Effector CD4-positive, alpha-beta T cell (primary cell): ENCODE results near the gene MGAT4A.

Experiments used
- DNase-seq: peaks from one replicate; pipeline ENCODE4 v3.0.0-alpha.2; 2020

The MGAT4A gene

GRCh38 chr2:98650998-98651397, 79.9 kb downstream of the MGAT4A start:
- no peak for DNase-seq

DNA sequence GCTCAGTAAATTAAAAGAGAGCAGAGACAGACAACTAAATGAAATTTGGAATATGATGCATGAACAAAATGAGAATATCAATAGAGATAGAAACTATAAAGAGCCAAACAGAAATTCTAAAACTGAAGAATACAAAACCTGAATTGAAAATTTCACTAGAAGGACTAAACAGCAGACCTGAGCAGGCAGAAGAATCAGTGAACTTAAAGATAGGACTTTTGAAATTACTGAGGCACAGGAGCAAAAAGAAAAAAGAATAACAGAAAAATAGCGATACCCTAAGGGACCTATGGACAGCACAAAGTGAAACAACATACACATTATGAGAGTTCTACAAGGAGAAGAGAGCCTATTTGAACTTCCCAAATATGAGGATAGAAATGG, 80.9 kb downstream of the MGAT4A start:
- no peak for DNase-seq

GRCh38 chr2:98649135-98649991, 81.6 kb downstream of the MGAT4A start:
- peak; percentile 76 for DNase-seq

DNA sequence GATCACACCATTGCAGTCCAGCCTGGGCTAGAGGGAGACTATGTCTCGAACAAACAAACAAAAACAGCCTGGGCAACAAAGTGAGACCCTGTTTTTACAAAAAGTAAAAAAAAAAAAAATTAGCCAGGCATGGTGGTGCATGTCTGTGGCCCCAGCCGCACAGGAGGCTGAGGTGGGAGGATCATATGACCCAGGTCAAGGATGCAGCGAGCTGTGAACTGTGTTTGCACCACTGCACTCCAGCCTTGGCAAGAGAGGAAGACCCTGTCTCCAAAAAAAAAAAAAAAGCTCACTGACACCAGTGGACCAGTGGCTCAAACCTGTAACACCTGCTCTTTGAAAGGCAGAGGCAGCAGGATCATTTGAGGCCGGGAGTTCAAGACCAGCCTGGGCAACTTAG, 82.5 kb downstream of the MGAT4A start:
- DNase-seq = no peak

- no peak for DNase-seq
Measured at GRCh38 chr2:98647636-98648035, 83.3 kb downstream of the MGAT4A start.

GRCh38 chr2:98643496-98644100, 87.3 kb downstream of the MGAT4A start:
- no peak for DNase-seq

DNA sequence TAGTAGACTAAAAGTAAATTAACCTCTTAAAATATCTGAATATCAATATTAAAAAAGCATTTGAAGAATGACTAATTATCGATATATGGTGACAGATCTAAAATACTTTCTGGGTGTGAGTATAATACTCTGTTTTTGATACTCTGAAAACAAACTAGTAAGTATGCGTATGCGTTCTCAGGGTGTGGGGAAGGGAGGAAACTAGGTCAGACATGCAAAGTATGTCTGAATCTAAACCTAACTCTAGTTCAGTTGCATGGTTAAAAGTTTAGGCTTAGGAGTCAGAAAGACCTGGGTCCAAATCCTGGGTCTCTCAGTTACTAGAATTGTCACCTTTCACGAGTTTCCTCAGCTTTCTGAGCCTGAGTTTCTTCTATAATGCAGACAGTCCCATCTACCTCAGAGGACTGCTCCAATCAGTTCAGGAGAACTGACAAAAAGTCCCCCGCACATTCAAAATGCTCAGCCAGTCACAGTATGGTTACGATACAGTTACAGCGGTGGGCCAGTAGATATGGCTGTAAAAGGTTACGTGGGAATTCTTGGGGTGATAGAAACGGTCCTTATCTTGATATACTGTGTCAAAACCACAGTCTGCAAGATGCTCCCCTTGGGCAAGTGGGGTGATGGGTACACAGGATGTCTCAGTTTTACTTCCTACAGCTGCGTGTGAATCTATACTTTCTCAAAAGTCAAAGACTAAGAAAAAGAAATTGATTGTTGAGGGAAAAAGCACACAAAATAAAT, 93.4 kb downstream of the MGAT4A start:
- DNase-seq = peak; percentile 47

GRCh38 chr2:98634406-98635092, 96.4 kb downstream of the MGAT4A start:
- peak; percentile 28 for DNase-seq

DNA sequence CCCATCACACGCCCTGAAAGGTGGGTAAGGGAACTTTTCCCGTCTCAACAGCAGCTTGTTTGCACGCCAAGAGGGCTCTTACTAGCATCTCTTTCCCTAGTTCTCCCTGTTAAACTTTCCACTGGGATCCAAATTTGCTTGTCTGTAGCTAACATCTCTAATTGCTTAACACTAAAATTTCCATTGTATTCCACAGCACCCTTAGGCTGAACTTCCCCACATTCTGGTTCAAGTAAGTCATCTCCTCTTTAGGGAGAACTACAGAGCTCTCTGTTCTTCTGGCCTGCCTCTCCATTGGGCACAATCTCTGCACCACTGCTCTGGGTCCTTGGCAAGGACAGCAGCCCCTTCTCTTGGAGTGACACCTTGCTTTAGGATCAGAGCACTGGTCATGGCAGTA, 98.6 kb downstream of the MGAT4A start:
- no peak for DNase-seq

GRCh38 chr2:98623657-98624056, 107.3 kb downstream of the MGAT4A start:
- DNase-seq = no peak

- DNase-seq = no peak
Measured at GRCh38 chr2:98617149-98617548, 113.8 kb downstream of the MGAT4A start.

DNA sequence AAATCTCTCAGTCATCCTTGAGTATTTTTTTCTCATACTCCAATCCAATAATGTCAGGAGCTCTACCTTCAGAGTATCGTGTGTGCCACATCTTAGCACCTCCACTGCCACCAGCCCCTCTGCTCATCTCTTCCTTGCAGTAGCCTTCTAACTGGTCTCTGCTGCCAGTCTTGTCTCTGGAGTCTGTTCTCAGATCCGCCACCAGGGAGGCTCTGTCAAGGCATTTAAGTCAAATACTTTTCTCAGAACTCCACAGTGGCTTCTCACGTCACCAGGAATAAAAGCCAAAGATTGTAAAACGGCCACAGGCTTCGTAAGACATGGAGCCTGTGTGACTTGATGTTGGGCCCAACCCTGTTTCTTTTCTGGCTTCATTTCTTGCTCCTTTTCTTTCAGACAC, 115.5 kb downstream of the MGAT4A start:
- no peak for DNase-seq

GRCh38 chr2:98614024-98614739, 116.8 kb downstream of the MGAT4A start:
- no peak for DNase-seq

GRCh38 chr2:98608962-98609604, 121.8 kb downstream of the MGAT4A start:
- DNase-seq = no peak

- DNase-seq = peak; percentile 86
Measured at GRCh38 chr2:98608116-98608961, 122.6 kb downstream of the MGAT4A start, which contains the start of the genes COA5 and UNC50. Gene COA5, minus strand, starts transcription at chr2:98608512. Its CDS starts 107 bp downstream, at chr2:98608405. Gene UNC50, plus strand, starts transcription at chr2:98608589. Its CDS starts 1,171 bp downstream, at chr2:98609760.

GRCh38 chr2:98607741-98608115, 123.2 kb downstream of the MGAT4A start:
- no peak for DNase-seq

DNA sequence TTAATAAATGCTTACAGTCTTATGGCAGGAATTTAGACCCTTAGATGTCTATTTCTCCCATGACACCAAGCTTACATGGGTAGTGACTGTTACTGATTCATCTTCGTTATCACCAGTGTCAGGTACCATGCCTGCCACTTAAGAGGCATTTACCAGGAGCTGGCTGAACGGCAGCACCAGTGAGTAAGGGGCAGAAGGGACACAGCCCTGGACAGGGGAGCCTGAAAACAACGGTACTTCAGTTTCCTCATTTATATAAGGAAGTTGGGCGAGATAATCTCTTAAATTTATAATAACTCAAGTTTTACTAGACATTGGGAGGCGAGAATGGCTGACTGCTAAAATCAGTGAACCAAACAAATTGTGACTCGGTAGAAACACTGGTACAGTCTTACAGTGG, 123.8 kb downstream of the MGAT4A start:
- no peak for DNase-seq

DNA sequence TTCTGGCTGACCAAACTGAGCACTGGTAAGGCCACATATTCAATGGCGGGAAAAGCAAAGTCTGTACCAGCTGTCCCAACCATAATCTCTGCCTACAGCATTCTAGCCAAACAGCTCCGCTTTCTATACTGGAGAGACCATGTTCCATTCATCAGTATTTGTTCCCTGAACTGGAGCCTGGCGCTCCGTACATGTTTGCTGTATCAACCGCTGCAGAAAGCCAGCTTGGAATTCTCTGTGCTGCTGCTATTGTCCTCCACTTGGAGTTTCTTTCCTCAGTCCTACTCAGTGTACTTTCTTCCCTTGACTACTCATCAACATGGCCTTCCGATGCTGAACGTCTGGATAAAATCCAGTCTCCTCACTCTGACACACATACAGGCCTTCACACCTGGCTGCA, 124.5 kb downstream of the MGAT4A start:
- DNase-seq = no peak

- no peak for DNase-seq
Measured at GRCh38 chr2:98605076-98605475, 125.9 kb downstream of the MGAT4A start.

DNA sequence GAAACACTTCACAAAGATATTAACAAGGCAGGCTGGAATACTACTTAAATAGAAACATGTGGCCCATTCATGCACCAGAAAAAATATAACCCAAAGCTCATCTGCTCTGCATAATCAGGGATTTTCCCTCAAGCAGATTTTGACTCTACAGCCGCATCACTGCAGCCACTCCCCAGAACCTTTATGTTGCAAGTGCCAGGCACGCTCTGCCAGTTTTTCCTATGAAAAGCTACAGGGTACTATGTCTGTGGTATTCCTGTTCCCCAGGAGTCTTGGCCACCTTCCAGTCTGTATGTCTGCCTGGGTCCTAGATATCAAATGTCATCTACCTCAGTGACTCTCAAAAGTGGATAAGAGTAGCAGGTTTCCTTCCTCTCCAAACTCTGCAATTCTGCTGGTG, 126.4 kb downstream of the MGAT4A start:
- DNase-seq = no peak
